Bronchial epithelial cell (primary cell): ENCODE data around the gene ALDH1B1. TPM values are rescaled to one million over a fixed set of nuclear protein-coding genes. Genes with fewer than 3 reads are reported as not detected.

Source experiments
- DNase-seq: peaks from one replicate; pipeline ENCODE4 v3.0.0-alpha.2; 2010; ENCODE audit warnings: low read depth
- FAIRE-seq: peaks from 2 replicates; lab custom pipeline; 2011; peaks lifted over from hg19 to GRCh38; lab: Jason Lieb, UNC
- H3K27me3 ChIP-seq: 2 replicates; pipeline ENCODE4 v1.5.1; 2011; ENCODE audit warnings: low read length; ENCODE audit not compliant: control insufficient read depth, insufficient read depth
- H3K36me3 ChIP-seq: 2 replicates; pipeline ENCODE4 v1.5.1; 2011; ENCODE audit warnings: low read length; ENCODE audit not compliant: control insufficient read depth, insufficient read depth
- H3K4me3 ChIP-seq: 2 replicates; pipeline ENCODE4 v1.5.1; 2011; ENCODE audit warnings: mild to moderate bottlenecking, low read depth, low read length, control low read depth
- total RNA-seq: library from RNA; depleted of rRNA; stranded (reverse); fragments of >200 nt; gene quantifications from 2 replicates; pipeline ENCODE4 v1.2.1, GENCODE V29; 2014
- TF ChIP-seq, protein P1 (sequence below): IDR thresholded peaks from 2 replicates; pipeline ENCODE4 v1.5.1; 2011; ENCODE audit warnings: mild to moderate bottlenecking, moderate library complexity, low read length, control low read depth, inconsistent platforms; ENCODE audit not compliant: insufficient read depth, severe bottlenecking

The ALDH1B1 gene
- total RNA-seq, 1 donor from 2014 or later, result 11.1 TPM

DNA sequence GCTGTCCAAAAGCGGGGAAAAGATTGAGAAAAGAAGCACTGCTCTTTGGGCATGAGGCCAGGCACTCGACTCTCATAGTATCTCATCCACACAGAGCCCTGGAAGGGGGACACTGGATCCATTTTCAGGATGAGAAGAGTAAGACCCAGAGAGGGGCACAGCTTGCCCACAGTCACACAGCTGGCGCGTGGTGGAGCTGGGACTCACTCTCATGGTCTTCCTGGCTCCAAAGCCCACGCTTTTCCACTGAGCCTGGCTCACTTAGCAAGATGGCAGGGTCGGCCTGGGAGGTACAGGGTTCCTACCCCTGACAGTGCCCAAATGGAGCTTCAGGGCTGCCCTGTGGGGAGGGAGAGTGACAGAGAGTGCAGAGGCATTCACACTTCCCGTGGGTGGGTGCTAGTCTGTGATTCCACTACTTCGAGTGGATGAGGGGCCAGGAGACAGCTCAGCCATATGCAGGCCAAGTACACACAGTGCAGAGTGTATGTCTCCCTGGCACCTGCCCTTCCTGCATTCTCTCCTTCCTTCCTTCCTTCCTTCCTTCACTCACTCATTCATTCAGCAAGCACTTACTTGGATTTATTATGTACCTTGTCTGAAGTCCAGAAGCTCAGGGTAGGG lies 50.1 kb downstream of the ALDH1B1 start:
- Histone ChIP-seq H3K4me3 (no peak overlapping the region), H3K27me3 (no peaks in the 10 kb centered on the region), H3K36me3 (no peaks in the 10 kb centered on the region)
- FAIRE-seq (no peak), DNase-seq (no peak)
- TF ChIP-seq, protein P1, sequence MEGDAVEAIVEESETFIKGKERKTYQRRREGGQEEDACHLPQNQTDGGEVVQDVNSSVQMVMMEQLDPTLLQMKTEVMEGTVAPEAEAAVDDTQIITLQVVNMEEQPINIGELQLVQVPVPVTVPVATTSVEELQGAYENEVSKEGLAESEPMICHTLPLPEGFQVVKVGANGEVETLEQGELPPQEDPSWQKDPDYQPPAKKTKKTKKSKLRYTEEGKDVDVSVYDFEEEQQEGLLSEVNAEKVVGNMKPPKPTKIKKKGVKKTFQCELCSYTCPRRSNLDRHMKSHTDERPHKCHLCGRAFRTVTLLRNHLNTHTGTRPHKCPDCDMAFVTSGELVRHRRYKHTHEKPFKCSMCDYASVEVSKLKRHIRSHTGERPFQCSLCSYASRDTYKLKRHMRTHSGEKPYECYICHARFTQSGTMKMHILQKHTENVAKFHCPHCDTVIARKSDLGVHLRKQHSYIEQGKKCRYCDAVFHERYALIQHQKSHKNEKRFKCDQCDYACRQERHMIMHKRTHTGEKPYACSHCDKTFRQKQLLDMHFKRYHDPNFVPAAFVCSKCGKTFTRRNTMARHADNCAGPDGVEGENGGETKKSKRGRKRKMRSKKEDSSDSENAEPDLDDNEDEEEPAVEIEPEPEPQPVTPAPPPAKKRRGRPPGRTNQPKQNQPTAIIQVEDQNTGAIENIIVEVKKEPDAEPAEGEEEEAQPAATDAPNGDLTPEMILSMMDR, result no peak

DNA sequence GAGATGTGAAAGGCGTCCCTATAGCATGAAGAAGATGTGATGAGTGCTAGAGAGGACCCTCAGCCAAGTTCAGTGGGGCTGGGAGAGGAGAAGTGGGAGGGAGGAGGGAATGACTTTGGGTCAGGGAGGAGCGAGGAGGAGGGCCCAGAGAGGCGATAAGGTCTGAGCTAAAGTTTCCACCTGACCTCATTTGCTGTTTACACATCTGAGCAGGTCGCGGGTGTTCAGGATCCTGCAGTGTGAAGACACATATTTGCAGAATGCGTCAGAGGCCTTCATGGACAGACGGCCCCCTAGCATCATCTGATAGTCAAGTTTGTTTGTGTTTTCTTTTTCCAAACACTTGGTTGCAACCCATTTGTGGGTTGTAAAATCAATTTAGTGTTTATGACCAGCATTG lies 50.7 kb downstream of the ALDH1B1 start:
- no peak for FAIRE-seq
- TF ChIP-seq, protein P1, result no peak
- H3K27me3 ChIP-seq, result no peaks in the 10 kb centered on the region
- peak; percentile 62 for DNase-seq
- H3K36me3 ChIP-seq, result no peaks in the 10 kb centered on the region
- no peak overlapping the region for H3K4me3 ChIP-seq

DNA sequence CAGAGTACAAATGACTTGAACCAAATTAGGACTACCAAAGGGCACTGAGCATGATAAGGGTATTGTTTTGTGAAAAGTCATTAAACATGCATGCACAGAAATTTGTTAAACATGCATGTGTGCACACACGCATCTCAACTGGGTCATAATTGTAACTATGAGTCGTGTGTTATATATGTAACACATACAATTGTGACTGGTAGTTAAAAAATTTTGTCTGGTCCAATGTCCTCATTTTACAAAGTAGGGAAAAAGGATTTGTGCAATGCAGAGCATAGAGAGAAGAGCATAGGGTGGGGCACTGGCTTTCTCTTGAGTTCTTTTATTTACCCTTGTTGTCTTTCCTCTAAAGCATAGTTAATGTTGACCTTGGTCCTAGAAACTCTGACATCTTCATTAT lies 51.1 kb downstream of the ALDH1B1 start:
- Histone ChIP-seq H3K4me3 (no peak overlapping the region), H3K27me3 (no peaks in the 10 kb centered on the region), H3K36me3 (no peaks in the 10 kb centered on the region)
- FAIRE-seq (no peak), DNase-seq (peak; percentile 73)
- TF ChIP-seq, protein P1, result no peak

DNA sequence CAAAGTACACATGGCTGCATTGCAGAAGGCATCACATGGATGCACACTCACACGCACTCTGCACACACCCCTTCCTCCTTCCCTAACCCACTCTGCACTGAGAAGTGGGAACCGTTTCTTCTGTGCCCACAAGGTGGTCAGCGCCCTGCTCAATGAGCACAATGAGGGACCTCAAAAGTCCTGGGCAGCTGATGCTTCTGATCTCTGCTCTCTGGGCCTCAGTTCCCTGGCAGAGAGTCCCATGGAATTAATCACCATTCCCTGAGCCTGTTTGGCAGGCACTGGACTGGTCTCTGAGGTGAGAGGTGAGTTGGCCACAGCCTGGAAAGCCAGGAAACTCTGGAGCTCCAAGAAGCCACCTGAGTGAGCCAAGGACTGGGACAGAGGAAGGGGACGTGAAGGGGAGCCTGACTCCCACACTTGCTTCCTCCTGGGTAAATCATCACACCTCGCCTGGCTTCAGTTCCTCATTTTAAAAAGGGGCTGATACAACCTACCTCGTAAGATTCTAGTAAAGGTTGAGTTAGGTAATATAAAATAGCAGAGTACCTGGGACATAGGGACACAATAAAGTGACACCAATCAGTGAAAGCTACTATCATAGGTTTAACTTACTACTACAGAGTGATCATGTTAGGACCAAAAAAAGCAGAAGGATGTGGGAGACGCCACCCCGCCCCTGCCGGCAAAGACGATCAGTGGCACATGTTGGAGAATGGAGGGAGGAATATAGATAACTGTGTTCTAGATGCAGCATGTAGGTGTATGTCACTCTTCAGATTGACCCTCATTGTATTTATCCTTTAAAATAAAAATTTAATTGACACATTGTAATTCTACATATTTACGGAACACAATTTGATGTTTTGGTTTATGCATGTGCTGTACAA lies 52.9 kb downstream of the ALDH1B1 start:
- FAIRE-seq, result peak; percentile 50
- TF ChIP-seq, protein P1, result no peak
- no peak overlapping the region for H3K4me3 ChIP-seq

DNA sequence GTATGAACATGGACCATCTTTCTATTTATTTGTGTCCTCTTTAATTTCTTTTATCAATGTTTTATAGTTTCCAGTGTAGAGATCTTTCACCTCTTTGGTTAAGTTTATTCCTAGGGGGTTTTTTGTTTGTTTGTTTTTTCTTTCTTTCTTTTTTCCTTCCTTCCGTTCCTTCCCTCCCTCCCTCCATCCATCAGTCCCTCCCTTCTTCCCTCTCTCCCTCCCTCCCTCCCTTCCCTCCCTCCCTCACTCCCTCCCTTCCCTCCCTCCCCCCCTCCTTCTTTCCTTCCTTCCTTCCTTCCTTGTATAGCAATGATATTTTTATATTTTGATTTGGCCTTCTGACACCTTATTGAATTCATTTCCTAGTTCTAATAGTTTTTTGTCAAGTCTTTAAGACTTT lies 55.2 kb downstream of the ALDH1B1 start:
- TF ChIP-seq, protein P1, result no peak
- Histone ChIP-seq H3K27me3 (no peaks in the 10 kb centered on the region), H3K4me3 (no peak overlapping the region), H3K36me3 (no peaks in the 10 kb centered on the region)
- FAIRE-seq (no peak), DNase-seq (no peak)

More for the DNA sequence above, 52.9 kb downstream of the ALDH1B1 start:
- Histone ChIP-seq H3K36me3 (no peaks in the 10 kb centered on the region), H3K27me3 (no peaks in the 10 kb centered on the region)
- no peak for DNase-seq

Other genes with a start within 250 kb of the ALDH1B1 start
- gene IGFBPL1, start 31.8 kb downstream of the ALDH1B1 start, total RNA-seq, result not detected in 2 replicates
- gene ANKRD18A, start 227.9 kb downstream of the ALDH1B1 start, total RNA-seq, result 1.6 and 3.3 TPM in 2 replicates